A204.1 (cell line): ENCODE data around the gene CCNDBP1.
"Not testable (repeated sequence)": the region's sequence is repeated elsewhere in the genome, so short reads cannot be mapped to it uniquely, and the experiment has no call there.

Experiments
- FAIRE-seq: peaks from 2 replicates; lab custom pipeline; 2012; peaks lifted over from hg19 to GRCh38; lab: Jason Lieb, UNC

The CCNDBP1 gene

GRCh38 chr15:43218908-43219706, 33.9 kb downstream of the CCNDBP1 start:
- no peak for FAIRE-seq

- no peak for FAIRE-seq
Observed at GRCh38 chr15:43219929-43220928, 35.0 kb downstream of the CCNDBP1 start.

- no peak for FAIRE-seq
Observed at GRCh38 chr15:43220991-43221403, 35.8 kb downstream of the CCNDBP1 start, which contains the start of gene EPB42. Gene EPB42 (minus strand): TSS chr15:43221018. CDS start chr15:43220825, 193 bp downstream.

GRCh38 chr15:43221422-43221821, 36.2 kb downstream of the CCNDBP1 start:
- FAIRE-seq = no peak

- peak; percentile 60 for FAIRE-seq
Observed at GRCh38 chr15:43225201-43225949, 40.2 kb downstream of the CCNDBP1 start.

- FAIRE-seq = not testable (repeated sequence)
Observed at GRCh38 chr15:43225950-43226255, 40.7 kb downstream of the CCNDBP1 start.

- FAIRE-seq = no peak
Observed at GRCh38 chr15:43226436-43227305, 41.5 kb downstream of the CCNDBP1 start.

GRCh38 chr15:43229977-43230376, 44.8 kb downstream of the CCNDBP1 start:
- FAIRE-seq = no peak

GRCh38 chr15:43230640-43231115, 45.5 kb downstream of the CCNDBP1 start:
- no peak for FAIRE-seq

GRCh38 chr15:43232289-43232874, 47.2 kb downstream of the CCNDBP1 start:
- no peak for FAIRE-seq

GRCh38 chr15:43235536-43235935, 50.3 kb downstream of the CCNDBP1 start:
- FAIRE-seq = no peak

- FAIRE-seq = no peak
Observed at GRCh38 chr15:43237842-43238470, 52.8 kb downstream of the CCNDBP1 start.

GRCh38 chr15:43238671-43239131, 53.5 kb downstream of the CCNDBP1 start:
- no peak for FAIRE-seq

GRCh38 chr15:43239732-43240491, 54.7 kb downstream of the CCNDBP1 start:
- FAIRE-seq = no peak

- no peak for FAIRE-seq
Observed at GRCh38 chr15:43241100-43241499, 55.9 kb downstream of the CCNDBP1 start.

- FAIRE-seq = no peak
Observed at GRCh38 chr15:43242616-43243015, 57.4 kb downstream of the CCNDBP1 start.

GRCh38 chr15:43243020-43243645, 57.9 kb downstream of the CCNDBP1 start:
- FAIRE-seq = no peak

- FAIRE-seq = no peak
Observed at GRCh38 chr15:43244092-43244491, 58.9 kb downstream of the CCNDBP1 start.

GRCh38 chr15:43246261-43246774, 61.1 kb downstream of the CCNDBP1 start:
- no peak for FAIRE-seq
